ENCODE measurements around the gene ZCCHC24. TPM values are rescaled to one million over a fixed set of nuclear protein-coding genes. Genes with fewer than 3 reads are reported as not detected.

ZCCHC24 gene
- total RNA-seq, 2 experiments from 2014 or later, result 0.67 to 0.85 TPM

Other genes starting within 250 kb of the ZCCHC24 start
- 10 to 100 TPM; 42.4 to 42.7 TPM for gene PPIF, start 98.2 kb downstream of the ZCCHC24 start, total RNA-seq
- under 1 TPM; 0.11 to 0.14 TPM for gene EIF5AL1, start 66.9 kb upstream of the ZCCHC24 start, total RNA-seq
- not detected for gene SFTPA2, start 114.8 kb upstream of the ZCCHC24 start, total RNA-seq
- gene SFTPA1, start 165.3 kb upstream of the ZCCHC24 start, total RNA-seq, result not detected

Measured in CD4-positive, alpha-beta T cell (primary cell).